ENCODE data around the gene CACNA2D3. TPM values are rescaled to one million over a fixed set of nuclear protein-coding genes. Genes with fewer than 3 reads are reported as not detected.

The CACNA2D3 gene
- total and polyA plus RNA-seq, 4 donors = 14.1 to 34.5 (median 33.4) TPM

GRCh38 chr3:54222316-54222715, 100.0 kb downstream of the CACNA2D3 start:
- H3K4me3 ChIP-seq (ENCODE audit: low read depth, low read length) = no peak overlapping the region
- H3K27ac ChIP-seq (ENCODE audit: low read depth, low read length) = no peak overlapping the region
- no peaks in the 10 kb centered on the region for H3K36me3 ChIP-seq (ENCODE audit: control insufficient read depth, insufficient read depth, low read length)
- no peaks in the 10 kb centered on the region for H3K4me1 ChIP-seq (ENCODE audit: control insufficient read depth, insufficient read depth, low read length)
- no peaks in the 10 kb centered on the region for H3K9me3 ChIP-seq (ENCODE audit: control insufficient read depth, insufficient read depth, low read length)
- H3K27me3 ChIP-seq (ENCODE audit: control insufficient read depth, insufficient read depth, low read length) = no peaks in the 10 kb centered on the region
- no peak for DNase-seq (ENCODE audit: low read depth in 4 of 6, low spot score in 6 of 6)

- Histone ChIP-seq H3K36me3 (ENCODE audit: control insufficient read depth, insufficient read depth, low read length) (no peaks in the 10 kb centered on the region), H3K4me1 (ENCODE audit: control insufficient read depth, insufficient read depth, low read length) (no peaks in the 10 kb centered on the region), H3K27me3 (ENCODE audit: control insufficient read depth, insufficient read depth, low read length) (no peaks in the 10 kb centered on the region), H3K9me3 (ENCODE audit: control insufficient read depth, insufficient read depth, low read length) (no peaks in the 10 kb centered on the region), H3K27ac (ENCODE audit: low read depth, low read length) (no peak overlapping the region), H3K4me3 (ENCODE audit: low read depth, low read length) (no peak overlapping the region)
- 100% methylated on average over 1 of the region's 3 CpGs for WGBS (ENCODE audit: insufficient coverage)
- DNase-seq (ENCODE audit: low read depth in 4 of 6, low spot score in 6 of 6) = no peak
These were observed 100.7 kb downstream of the CACNA2D3 start for GRCh38 chr3:54223063-54223462.

- H3K36me3 ChIP-seq (ENCODE audit: control insufficient read depth, insufficient read depth, low read length) = no peaks in the 10 kb centered on the region
- H3K9me3 ChIP-seq (ENCODE audit: control insufficient read depth, insufficient read depth, low read length) = no peaks in the 10 kb centered on the region
- no peaks in the 10 kb centered on the region for H3K27me3 ChIP-seq (ENCODE audit: control insufficient read depth, insufficient read depth, low read length)
- DNase-seq (ENCODE audit: low read depth in 4 of 6, low spot score in 6 of 6) = no peak
- no peaks in the 10 kb centered on the region for H3K4me1 ChIP-seq (ENCODE audit: control insufficient read depth, insufficient read depth, low read length)
- WGBS (ENCODE audit: insufficient coverage) = 61% methylated on average over 3 of the region's 8 CpGs
- no peak overlapping the region for H3K4me3 ChIP-seq (ENCODE audit: low read depth, low read length)
- no peak overlapping the region for H3K27ac ChIP-seq (ENCODE audit: low read depth, low read length)
These were observed 103.6 kb downstream of the CACNA2D3 start for GRCh38 chr3:54225841-54226528.

- H3K4me1 ChIP-seq (ENCODE audit: control insufficient read depth, insufficient read depth, low read length) = no peaks in the 10 kb centered on the region
- H3K36me3 ChIP-seq (ENCODE audit: control insufficient read depth, insufficient read depth, low read length) = no peaks in the 10 kb centered on the region
- no peak overlapping the region for H3K4me3 ChIP-seq (ENCODE audit: low read depth, low read length)
- DNase-seq (ENCODE audit: low read depth in 4 of 6, low spot score in 6 of 6) = peak in 1 of 6 donors; percentile 26
- H3K27me3 ChIP-seq (ENCODE audit: control insufficient read depth, insufficient read depth, low read length) = no peaks in the 10 kb centered on the region
- no peak overlapping the region for H3K27ac ChIP-seq (ENCODE audit: low read depth, low read length)
- 100% methylated on average over 2 of the region's 5 CpGs for WGBS (ENCODE audit: insufficient coverage)
- no peaks in the 10 kb centered on the region for H3K9me3 ChIP-seq (ENCODE audit: control insufficient read depth, insufficient read depth, low read length)
These were observed 106.5 kb downstream of the CACNA2D3 start for GRCh38 chr3:54228806-54229205.

- no peak overlapping the region for H3K27ac ChIP-seq (ENCODE audit: low read depth, low read length)
- WGBS (ENCODE audit: insufficient coverage) = 87% methylated on average over 3 of the region's 4 CpGs
- H3K36me3 ChIP-seq (ENCODE audit: control insufficient read depth, insufficient read depth, low read length) = no peaks in the 10 kb centered on the region
- no peak overlapping the region for H3K4me3 ChIP-seq (ENCODE audit: low read depth, low read length)
- no peaks in the 10 kb centered on the region for H3K4me1 ChIP-seq (ENCODE audit: control insufficient read depth, insufficient read depth, low read length)
- H3K27me3 ChIP-seq (ENCODE audit: control insufficient read depth, insufficient read depth, low read length) = no peaks in the 10 kb centered on the region
- H3K9me3 ChIP-seq (ENCODE audit: control insufficient read depth, insufficient read depth, low read length) = no peaks in the 10 kb centered on the region
- DNase-seq (ENCODE audit: low read depth in 4 of 6, low spot score in 6 of 6) = no peak
These were observed 110.3 kb downstream of the CACNA2D3 start for GRCh38 chr3:54232618-54233017.

DNA sequence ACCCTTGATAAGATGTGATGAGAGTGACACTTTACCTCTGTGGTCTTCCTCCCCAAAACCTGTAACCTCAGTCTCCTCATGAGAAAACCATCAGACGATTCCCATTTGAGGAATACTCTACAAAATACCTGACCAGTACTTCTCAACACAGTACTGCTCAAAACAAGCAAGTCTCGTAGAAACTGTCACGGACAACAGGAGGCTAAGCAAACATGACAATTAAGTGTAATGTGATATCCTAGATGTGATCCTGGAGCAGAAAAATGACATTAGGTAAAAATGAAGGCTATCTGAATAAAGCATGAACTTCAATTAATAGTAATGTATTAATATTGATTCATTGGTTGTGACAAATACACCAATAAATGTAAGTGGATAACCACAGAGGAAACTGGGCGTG, 113.6 kb downstream of the CACNA2D3 start:
- Histone ChIP-seq H3K4me3 (ENCODE audit: low read depth, low read length) (no peak overlapping the region), H3K9me3 (ENCODE audit: control insufficient read depth, insufficient read depth, low read length) (no peaks in the 10 kb centered on the region), H3K27ac (ENCODE audit: low read depth, low read length) (no peak overlapping the region), H3K4me1 (ENCODE audit: control insufficient read depth, insufficient read depth, low read length) (no peaks in the 10 kb centered on the region), H3K36me3 (ENCODE audit: control insufficient read depth, insufficient read depth, low read length) (no peaks in the 10 kb centered on the region), H3K27me3 (ENCODE audit: control insufficient read depth, insufficient read depth, low read length) (no peaks in the 10 kb centered on the region)
- no CpG with 5 or more reads among the region's 4 CpGs for WGBS (ENCODE audit: insufficient coverage)
- DNase-seq (ENCODE audit: low read depth in 4 of 6, low spot score in 6 of 6) = no peak

GRCh38 chr3:54237109-54237508, 114.8 kb downstream of the CACNA2D3 start:
- no peak for DNase-seq (ENCODE audit: low read depth in 4 of 6, low spot score in 6 of 6)
- no peaks in the 10 kb centered on the region for H3K4me1 ChIP-seq (ENCODE audit: control insufficient read depth, insufficient read depth, low read length)
- H3K27me3 ChIP-seq (ENCODE audit: control insufficient read depth, insufficient read depth, low read length) = no peaks in the 10 kb centered on the region
- no peak overlapping the region for H3K27ac ChIP-seq (ENCODE audit: low read depth, low read length)
- H3K9me3 ChIP-seq (ENCODE audit: control insufficient read depth, insufficient read depth, low read length) = no peaks in the 10 kb centered on the region
- no CpG with 5 or more reads among the region's 3 CpGs for WGBS (ENCODE audit: insufficient coverage)
- H3K36me3 ChIP-seq (ENCODE audit: control insufficient read depth, insufficient read depth, low read length) = no peaks in the 10 kb centered on the region
- H3K4me3 ChIP-seq (ENCODE audit: low read depth, low read length) = no peak overlapping the region

DNA sequence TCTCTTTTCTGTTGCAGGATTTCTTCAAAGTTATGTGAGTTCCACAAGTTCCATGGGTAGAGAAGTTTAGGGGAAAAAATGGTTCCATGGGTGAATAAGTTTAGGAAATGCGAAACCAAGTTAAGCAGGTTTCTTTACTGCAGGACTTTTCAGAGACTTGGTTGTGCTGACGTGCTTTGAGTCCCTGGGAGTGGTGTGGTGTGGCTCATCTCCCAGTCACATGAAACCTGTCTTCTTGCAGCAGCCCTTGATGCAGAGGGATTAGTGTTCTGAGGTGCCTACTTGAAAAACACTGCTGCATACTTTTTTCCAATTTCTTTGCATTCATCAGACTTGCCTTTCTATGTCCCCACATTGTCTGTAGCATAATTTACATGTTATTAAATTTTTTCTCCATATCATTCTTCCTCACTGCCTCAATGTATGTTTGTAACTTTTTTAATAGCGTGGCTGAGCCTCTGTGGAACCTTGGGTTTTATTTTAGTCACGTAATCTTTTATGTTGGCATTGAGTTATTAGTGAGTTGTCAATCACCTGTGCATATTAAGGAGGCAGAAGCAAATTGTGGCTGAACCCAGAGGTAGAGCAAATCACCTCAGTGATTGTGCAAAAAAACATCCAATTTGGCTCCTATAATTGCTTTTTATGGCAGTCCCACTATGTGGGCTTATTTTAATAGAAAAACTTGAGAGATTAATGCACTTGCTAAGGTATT, 115.6 kb downstream of the CACNA2D3 start:
- no peaks in the 10 kb centered on the region for H3K4me1 ChIP-seq (ENCODE audit: control insufficient read depth, insufficient read depth, low read length)
- H3K4me3 ChIP-seq (ENCODE audit: low read depth, low read length) = no peak overlapping the region
- H3K27me3 ChIP-seq (ENCODE audit: control insufficient read depth, insufficient read depth, low read length) = no peaks in the 10 kb centered on the region
- no peaks in the 10 kb centered on the region for H3K9me3 ChIP-seq (ENCODE audit: control insufficient read depth, insufficient read depth, low read length)
- H3K36me3 ChIP-seq (ENCODE audit: control insufficient read depth, insufficient read depth, low read length) = no peaks in the 10 kb centered on the region
- no peak overlapping the region for H3K27ac ChIP-seq (ENCODE audit: low read depth, low read length)
- no peak for DNase-seq (ENCODE audit: low read depth in 4 of 6, low spot score in 6 of 6)
- 82% methylated on average over 4 of the region's 4 CpGs for WGBS (ENCODE audit: insufficient coverage)

DNA sequence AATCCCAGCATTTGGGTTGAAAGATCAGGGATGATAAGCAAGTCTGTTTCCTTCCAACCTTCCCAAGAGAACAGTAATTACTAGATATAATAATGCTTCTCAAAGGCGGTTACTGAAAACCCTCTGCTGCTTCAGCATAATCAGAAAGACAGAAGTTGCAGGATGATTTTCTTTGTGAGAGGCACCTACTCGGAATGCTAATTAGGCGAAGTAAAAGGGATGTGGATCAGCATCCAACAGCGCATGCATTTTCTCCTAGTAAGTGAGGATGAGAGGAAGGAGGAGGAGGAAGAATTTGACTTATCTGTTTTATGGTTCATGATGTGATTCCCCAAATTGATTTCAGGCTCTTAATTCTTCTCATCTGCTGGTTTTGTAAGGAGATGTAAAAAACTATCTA, 118.0 kb downstream of the CACNA2D3 start:
- no peaks in the 10 kb centered on the region for H3K9me3 ChIP-seq (ENCODE audit: control insufficient read depth, insufficient read depth, low read length)
- no peaks in the 10 kb centered on the region for H3K27me3 ChIP-seq (ENCODE audit: control insufficient read depth, insufficient read depth, low read length)
- H3K36me3 ChIP-seq (ENCODE audit: control insufficient read depth, insufficient read depth, low read length) = no peaks in the 10 kb centered on the region
- no peak overlapping the region for H3K4me3 ChIP-seq (ENCODE audit: low read depth, low read length)
- H3K27ac ChIP-seq (ENCODE audit: low read depth, low read length) = no peak overlapping the region
- peak in 1 of 6 donors; percentile 73 for DNase-seq (ENCODE audit: low read depth in 4 of 6, low spot score in 6 of 6)
- no peaks in the 10 kb centered on the region for H3K4me1 ChIP-seq (ENCODE audit: control insufficient read depth, insufficient read depth, low read length)
- WGBS (ENCODE audit: insufficient coverage) = 75% methylated on average over 2 of the region's 4 CpGs
